ENCODE data around the gene SYCP1. TPM values are rescaled to one million over a fixed set of nuclear protein-coding genes. Genes with fewer than 3 reads are reported as not detected.
"Not testable (repeated sequence)": the region's sequence is repeated elsewhere in the genome, so short reads cannot be mapped to it uniquely, and the experiment has no call there.

SYCP1 gene, protein sequence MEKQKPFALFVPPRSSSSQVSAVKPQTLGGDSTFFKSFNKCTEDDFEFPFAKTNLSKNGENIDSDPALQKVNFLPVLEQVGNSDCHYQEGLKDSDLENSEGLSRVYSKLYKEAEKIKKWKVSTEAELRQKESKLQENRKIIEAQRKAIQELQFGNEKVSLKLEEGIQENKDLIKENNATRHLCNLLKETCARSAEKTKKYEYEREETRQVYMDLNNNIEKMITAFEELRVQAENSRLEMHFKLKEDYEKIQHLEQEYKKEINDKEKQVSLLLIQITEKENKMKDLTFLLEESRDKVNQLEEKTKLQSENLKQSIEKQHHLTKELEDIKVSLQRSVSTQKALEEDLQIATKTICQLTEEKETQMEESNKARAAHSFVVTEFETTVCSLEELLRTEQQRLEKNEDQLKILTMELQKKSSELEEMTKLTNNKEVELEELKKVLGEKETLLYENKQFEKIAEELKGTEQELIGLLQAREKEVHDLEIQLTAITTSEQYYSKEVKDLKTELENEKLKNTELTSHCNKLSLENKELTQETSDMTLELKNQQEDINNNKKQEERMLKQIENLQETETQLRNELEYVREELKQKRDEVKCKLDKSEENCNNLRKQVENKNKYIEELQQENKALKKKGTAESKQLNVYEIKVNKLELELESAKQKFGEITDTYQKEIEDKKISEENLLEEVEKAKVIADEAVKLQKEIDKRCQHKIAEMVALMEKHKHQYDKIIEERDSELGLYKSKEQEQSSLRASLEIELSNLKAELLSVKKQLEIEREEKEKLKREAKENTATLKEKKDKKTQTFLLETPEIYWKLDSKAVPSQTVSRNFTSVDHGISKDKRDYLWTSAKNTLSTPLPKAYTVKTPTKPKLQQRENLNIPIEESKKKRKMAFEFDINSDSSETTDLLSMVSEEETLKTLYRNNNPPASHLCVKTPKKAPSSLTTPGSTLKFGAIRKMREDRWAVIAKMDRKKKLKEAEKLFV
- total RNA-seq (2014; rRNA removed; shearing (Covaris generic); ENCODE audit: low replicate concordance) = not detected in 2 replicates

- in situ Hi-C loops (cut with HindIII; ENCODE audit: low pct_unique_long_range_greater_than_20kb, low sequenced_read_pairs) = no loop called here
- no peak for DNase-seq (ENCODE audit: low read depth)
Measured at GRCh38 chr1:114854693-114855320, at the start of gene SYCP1. Gene SYCP1 (plus strand): TSS chr1:114854863. CDS start chr1:114855465, 602 bp downstream.

GRCh38 chr1:114819869-114820268, 34.8 kb upstream of the SYCP1 start:
- DNase-seq (ENCODE audit: low read depth) = no peak
- in situ Hi-C loops (cut with HindIII; ENCODE audit: low pct_unique_long_range_greater_than_20kb, low sequenced_read_pairs) = no loop called here

DNA sequence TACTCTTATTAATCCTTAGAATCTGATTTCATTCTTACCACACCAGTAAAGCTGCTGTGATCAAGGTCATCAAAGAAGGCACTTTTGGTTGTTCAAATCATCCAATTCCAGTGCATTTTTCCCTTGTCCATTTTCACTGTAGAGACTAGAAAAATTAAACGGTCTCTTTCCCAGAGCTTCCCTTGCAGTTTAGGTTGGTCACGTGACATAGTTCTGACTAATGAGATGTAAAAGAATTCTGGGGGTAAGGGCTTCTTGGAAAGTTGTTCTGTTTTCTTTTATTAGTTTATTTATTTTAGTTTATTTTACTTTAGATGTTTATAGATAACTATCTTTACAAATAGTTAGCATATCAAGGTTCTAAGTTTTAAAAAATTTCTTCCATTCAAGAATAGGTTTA, 34.3 kb upstream of the SYCP1 start:
- in situ Hi-C loops (cut with HindIII; ENCODE audit: low pct_unique_long_range_greater_than_20kb, low sequenced_read_pairs) = no loop called here

GRCh38 chr1:114821978-114822377, 32.7 kb upstream of the SYCP1 start:
- in situ Hi-C loops (cut with HindIII; ENCODE audit: low pct_unique_long_range_greater_than_20kb, low sequenced_read_pairs) = no loop called here
- DNase-seq (ENCODE audit: low read depth) = no peak

More for the DNA sequence above, 34.3 kb upstream of the SYCP1 start:
- DNase-seq (ENCODE audit: low read depth) = no peak

DNA sequence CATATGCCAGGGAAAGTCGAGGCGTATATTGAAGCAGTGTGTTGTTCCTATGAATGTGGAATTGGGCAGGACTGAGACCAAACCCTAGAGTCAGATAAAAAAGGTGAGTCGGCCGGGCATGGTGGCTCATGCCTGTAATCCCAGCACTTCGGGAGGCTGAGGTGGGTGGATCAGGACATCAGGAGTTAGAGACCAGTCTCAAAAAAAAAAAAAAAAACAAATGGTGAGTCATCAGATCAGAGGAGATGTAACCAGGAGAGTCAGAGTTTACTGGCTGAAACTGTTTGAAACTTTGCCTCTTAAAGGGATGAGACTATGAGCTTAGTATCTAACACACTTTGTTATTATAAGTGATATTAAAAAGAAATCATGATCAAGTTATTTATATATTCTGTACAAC, 26.4 kb upstream of the SYCP1 start:
- in situ Hi-C loops (cut with HindIII; ENCODE audit: low pct_unique_long_range_greater_than_20kb, low sequenced_read_pairs) = no loop called here
- DNase-seq (ENCODE audit: low read depth) = peak; percentile 12

- DNase-seq (ENCODE audit: low read depth); in situ Hi-C loops (cut with HindIII; ENCODE audit: low pct_unique_long_range_greater_than_20kb, low sequenced_read_pairs): not testable (repeated sequence)
Measured at GRCh38 chr1:114830075-114830474, 24.6 kb upstream of the SYCP1 start.

DNA sequence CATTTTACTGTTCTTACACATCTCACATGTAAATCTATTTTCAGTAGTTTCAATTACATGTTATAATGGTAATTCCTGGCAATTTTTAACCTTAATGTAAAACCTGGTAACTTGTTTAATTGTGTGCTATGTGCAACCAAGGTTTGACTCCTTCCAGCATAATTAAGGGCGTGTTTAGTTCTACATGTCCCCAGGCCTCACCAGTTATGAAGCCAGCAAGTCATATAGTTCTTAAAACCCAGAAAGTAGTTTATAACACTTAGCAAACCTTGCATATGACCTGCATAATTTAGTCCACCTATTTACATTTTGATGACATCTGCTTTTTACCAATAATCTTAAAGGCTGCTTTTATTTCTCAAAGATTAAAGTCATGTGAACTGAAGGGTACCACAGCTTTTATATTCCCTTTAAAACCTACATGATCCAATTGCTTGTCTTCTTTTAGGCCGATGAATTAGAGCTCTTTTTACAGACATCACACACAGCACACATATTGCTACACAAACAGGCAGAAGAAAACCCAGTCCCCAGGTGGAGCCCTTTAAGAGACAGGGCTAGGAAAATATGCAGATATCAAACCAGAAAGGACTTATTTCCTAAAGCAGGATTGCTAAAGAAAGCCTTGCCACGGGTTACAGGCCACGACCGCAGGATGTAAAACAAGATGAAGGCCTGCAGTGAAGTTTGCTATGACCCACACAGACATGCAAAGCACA, 23.2 kb upstream of the SYCP1 start:
- in situ Hi-C loops (cut with HindIII; ENCODE audit: low pct_unique_long_range_greater_than_20kb, low sequenced_read_pairs) = no loop called here
- DNase-seq (ENCODE audit: low read depth) = no peak

DNA sequence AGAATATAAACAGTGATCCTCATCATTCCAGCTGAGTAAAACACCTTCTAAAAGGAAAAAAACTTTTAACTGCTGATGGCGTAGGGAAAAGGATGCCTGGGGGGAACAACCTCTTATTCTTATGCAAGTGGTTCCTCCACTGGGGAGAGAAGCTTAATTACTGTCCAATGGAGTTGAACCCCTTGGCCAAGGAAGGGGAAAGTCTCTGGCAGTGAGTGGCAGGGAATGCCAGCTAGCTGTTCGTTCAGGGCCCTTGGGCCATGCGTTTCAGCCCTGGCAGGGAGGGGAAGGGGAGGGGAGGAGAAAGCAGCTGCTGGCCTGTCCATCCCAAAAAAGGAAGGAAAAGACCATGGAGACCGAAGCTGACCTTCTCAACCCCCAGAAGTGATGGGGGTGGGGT, 22.6 kb upstream of the SYCP1 start:
- no peak for DNase-seq (ENCODE audit: low read depth)
- in situ Hi-C loops (cut with HindIII; ENCODE audit: low pct_unique_long_range_greater_than_20kb, low sequenced_read_pairs) = no loop called here

DNA sequence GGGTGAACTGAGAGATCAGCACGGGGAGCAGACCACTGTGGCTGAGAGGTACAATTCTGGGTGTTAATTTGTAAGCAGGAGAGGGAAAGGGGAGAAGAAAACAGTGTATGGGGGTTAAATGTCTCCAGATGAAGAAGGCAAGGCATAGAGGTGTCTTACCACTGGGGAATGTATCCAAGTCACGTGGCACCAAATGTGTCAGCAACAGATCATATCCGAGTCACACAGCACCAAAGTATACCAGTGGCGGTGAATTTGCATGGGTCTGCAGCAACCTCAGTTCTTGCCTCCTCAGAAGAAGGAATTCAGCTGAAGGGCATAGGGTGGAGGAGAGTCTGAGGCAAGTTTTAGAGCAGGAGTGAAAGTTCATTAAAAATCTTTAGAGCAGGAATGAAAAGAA, 21.2 kb upstream of the SYCP1 start:
- DNase-seq (ENCODE audit: low read depth) = no peak
- in situ Hi-C loops (cut with HindIII; ENCODE audit: low pct_unique_long_range_greater_than_20kb, low sequenced_read_pairs) = no loop called here

- DNase-seq (ENCODE audit: low read depth) = no peak
- in situ Hi-C loops (cut with HindIII; ENCODE audit: low pct_unique_long_range_greater_than_20kb, low sequenced_read_pairs) = no loop called here
Measured at GRCh38 chr1:114844270-114844669, 10.4 kb upstream of the SYCP1 start.

GRCh38 chr1:114853584-114853983, 1.1 kb upstream of the SYCP1 start:
- in situ Hi-C loops (cut with HindIII; ENCODE audit: low pct_unique_long_range_greater_than_20kb, low sequenced_read_pairs) = no loop called here
- no peak for DNase-seq (ENCODE audit: low read depth)

DNA sequence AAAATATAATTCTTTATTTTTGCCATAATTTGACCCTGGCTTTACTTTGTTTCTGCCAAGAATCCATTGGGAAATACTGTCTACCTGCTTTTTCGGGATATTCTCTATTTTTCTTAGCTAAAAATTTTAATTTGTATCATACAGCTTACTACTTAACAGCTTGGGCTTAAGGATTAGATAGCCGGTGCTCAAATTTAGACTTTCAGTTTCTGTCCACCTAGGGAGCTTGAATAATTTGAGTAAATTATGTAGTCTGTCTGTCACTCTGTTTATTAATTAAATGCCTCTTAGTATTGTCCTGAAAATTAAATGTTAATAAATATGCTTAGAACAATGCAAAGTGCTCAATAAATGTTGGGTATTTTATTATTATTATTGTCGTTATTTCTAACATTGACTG, 6.7 kb downstream of the SYCP1 start:
- in situ Hi-C loops (cut with HindIII; ENCODE audit: low pct_unique_long_range_greater_than_20kb, low sequenced_read_pairs) = no loop called here
- no peak for DNase-seq (ENCODE audit: low read depth)

- in situ Hi-C loops (cut with HindIII; ENCODE audit: low pct_unique_long_range_greater_than_20kb, low sequenced_read_pairs) = no loop called here
- DNase-seq (ENCODE audit: low read depth) = no peak
Measured at GRCh38 chr1:114892194-114892918, 37.7 kb downstream of the SYCP1 start.

DNA sequence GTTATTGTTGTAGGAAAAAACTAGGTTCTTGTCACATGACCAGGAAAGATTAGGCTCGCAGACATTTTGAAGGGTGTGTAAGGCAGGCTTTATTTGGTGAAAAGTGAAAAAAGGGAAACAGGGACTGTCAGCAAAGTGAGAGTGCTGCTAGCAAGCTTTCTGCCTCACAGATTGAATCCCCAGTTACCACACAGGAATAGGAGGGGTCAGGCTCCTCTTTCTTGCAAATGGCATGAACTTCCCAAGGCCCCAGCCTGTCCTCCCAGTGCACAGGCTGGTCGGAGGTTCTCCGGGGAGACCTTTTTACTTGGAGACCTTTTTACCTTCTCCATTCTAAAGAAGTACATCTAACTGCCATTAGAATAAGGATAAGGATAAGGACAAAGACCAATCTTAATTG, 42.1 kb downstream of the SYCP1 start:
- in situ Hi-C loops (cut with HindIII; ENCODE audit: low pct_unique_long_range_greater_than_20kb, low sequenced_read_pairs) = no loop called here
- DNase-seq (ENCODE audit: low read depth) = no peak

GRCh38 chr1:114901814-114902213, 47.2 kb downstream of the SYCP1 start:
- in situ Hi-C loops (cut with HindIII; ENCODE audit: low pct_unique_long_range_greater_than_20kb, low sequenced_read_pairs) = no loop called here
- no peak for DNase-seq (ENCODE audit: low read depth)

GRCh38 chr1:114902343-114902742, 47.7 kb downstream of the SYCP1 start:
- DNase-seq (ENCODE audit: low read depth) = no peak
- in situ Hi-C loops (cut with HindIII; ENCODE audit: low pct_unique_long_range_greater_than_20kb, low sequenced_read_pairs) = no loop called here

- in situ Hi-C loops (cut with HindIII; ENCODE audit: low pct_unique_long_range_greater_than_20kb, low sequenced_read_pairs) = no loop called here
- DNase-seq (ENCODE audit: low read depth) = no peak
Measured at GRCh38 chr1:114903480-114903879, 48.8 kb downstream of the SYCP1 start.

Data from Caki2 (cell line).